PC-9 (cell line): ENCODE data around the gene AGRN.

ENCODE experiments used
- EZH2 ChIP-seq: fragments of 200-600 bp; sonication (generic); IDR thresholded peaks from 2 replicates; pipeline ENCODE4 v1.8.0; 2017; ENCODE audit warnings: antibody characterized with exemption, low read depth
- TF ChIP-seq, protein P1 (sequence below): fragments of 200-600 bp; sonication (generic); conservative IDR thresholded peaks from 2 replicates; pipeline ENCODE4 v1.6.1; 2017; ENCODE audit warnings: mixed run types, antibody characterized with exemption, mild to moderate bottlenecking, moderate library complexity

DNA sequence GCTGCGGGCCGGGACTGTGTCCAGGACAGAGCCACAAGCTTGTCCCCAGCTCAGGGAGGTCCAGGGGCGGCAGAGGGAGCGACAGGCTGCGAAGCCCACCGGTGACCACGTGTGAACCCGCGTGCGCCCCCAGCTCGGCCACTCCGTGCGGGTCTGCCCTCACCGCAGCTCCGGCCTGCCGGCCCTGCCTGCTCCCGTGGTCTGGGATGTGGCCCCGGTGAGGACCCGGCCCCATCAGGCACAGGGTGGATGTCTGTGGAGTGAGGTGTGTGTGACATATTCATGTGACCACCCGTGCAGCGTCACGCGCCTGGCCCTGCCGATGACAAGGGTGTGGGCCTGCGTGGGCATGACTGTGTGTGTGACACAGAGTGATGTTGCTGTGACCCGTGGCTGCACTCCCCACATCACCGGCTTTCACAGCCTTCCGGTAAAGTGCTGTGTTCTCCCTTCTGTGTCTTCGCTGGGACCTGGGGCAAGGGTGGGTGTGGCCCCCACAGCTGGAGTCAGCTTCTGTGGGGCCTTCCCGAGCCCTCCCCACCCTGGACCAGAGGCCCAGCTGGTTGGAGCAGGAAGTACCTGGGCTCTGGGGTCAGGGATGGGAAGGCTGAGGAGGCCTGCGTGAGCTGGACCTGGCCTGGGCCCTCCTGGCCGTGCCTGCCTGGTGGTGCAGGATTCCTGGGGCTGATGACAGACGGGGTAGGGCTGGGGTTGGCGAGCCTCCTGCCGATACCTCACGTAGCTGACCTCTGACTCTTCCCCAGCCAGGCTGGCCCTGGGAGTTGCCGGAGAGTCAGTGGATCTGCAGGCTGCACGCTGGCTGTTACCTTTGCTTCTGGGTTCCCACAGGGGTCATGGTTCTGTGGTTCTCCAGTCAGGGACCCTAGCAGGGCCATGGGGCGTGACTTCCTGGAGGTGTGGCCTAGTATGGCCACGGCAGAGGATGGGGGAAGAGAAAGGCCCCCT is 50.1 kb downstream of the AGRN start:
- TF ChIP-seq, protein P1, sequence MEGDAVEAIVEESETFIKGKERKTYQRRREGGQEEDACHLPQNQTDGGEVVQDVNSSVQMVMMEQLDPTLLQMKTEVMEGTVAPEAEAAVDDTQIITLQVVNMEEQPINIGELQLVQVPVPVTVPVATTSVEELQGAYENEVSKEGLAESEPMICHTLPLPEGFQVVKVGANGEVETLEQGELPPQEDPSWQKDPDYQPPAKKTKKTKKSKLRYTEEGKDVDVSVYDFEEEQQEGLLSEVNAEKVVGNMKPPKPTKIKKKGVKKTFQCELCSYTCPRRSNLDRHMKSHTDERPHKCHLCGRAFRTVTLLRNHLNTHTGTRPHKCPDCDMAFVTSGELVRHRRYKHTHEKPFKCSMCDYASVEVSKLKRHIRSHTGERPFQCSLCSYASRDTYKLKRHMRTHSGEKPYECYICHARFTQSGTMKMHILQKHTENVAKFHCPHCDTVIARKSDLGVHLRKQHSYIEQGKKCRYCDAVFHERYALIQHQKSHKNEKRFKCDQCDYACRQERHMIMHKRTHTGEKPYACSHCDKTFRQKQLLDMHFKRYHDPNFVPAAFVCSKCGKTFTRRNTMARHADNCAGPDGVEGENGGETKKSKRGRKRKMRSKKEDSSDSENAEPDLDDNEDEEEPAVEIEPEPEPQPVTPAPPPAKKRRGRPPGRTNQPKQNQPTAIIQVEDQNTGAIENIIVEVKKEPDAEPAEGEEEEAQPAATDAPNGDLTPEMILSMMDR: no peak
- no peak for TF ChIP-seq EZH2
